ENCODE measurements around the gene NTF3.

NTF3 gene

DNA sequence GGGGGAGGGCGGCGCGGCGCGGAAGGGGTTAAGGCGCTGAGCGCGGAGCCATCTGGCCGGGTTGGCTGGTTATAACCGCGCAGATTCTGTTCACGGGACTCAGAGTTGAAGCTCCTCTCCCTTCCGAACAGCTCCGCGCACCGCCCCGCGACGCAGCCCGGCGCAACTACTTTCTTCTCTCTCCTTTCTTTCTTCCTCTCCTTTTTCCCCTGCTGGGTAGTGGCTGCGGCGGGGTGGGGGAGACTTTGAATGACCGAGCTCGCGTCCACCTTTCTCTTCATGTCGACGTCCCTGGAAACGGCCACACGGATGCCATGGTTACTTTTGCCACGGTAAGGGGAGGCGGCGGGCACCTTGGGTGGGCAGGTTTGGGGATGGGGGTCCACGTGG lies at the start of gene NTF3:
Gene NTF3 (plus strand): TSS at position 98 of the 390 bp plus-strand sequence. CDS start 217 bp downstream, at position 315.
- DNase-seq, result peak; percentile 94

DNA sequence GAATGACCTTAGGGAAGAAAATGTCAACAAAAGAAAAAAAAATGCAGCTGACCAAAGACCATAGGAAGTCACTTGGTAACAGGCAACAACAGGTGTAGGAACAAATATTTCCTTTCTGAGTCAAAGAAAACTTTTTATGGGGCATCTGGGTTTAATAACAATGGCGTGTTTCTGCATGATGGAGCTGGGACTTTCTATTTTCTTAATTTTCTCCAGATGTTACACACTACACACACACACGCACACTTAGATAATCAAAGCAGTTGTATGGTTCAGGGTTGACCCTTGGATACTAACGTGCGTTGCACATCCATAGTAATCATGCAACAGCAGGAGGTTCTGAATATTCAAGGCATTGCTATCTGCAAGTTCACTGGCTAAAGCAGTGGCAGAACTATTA lies 47.9 kb upstream of the NTF3 start:
- DNase-seq, result peak; percentile 73

DNA sequence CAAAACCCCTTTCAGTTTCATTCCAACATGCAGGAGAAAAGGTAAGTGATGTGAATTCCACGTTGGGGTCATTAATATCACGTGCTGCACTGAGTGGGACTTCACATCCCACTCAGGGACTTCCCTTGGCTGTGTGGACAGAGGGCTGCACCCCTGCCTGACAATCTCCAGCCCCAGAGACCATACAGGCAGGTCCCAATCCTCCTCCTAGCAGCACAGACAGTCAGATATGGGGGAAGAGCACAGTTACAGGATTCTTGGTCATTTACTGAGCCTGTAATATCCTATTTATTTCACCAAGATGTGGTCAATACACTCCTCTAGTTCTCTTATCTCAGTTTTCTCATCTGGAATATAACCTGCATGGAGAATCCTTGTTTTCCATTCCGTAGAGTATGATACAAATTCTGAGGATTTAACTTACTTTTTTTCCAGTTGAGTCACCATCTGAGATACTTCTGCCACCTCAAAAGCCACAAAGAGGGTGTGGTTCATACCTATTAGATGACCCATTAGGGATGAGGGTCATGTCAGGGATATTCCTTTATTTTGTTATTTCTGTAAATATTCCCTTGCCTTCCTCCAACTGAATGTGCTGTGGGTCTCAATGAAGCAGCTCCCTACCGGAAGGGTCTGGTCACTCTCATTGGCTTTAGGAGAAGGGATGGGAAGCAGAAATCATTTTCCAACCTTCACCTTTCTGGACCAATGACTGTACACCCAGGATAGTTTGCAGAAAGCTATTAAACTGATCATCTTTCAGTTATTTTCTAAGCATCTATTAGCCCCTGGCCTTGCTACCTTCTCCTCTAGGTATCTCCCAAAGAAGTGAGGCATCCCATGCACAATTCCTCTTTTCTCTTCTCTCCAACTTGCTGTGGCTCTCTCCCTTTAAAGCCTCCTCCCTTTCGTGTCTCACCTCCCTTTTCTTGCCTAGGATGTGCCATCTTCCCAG lies 43.0 kb upstream of the NTF3 start:
- DNase-seq, result peak; percentile 58

GRCh38 chr12:5390174-5390799 lies 41.6 kb upstream of the NTF3 start:
- no peak for DNase-seq

- DNase-seq, result peak; percentile 82
Measured at GRCh38 chr12:5391653-5392052, 40.3 kb upstream of the NTF3 start.

DNA sequence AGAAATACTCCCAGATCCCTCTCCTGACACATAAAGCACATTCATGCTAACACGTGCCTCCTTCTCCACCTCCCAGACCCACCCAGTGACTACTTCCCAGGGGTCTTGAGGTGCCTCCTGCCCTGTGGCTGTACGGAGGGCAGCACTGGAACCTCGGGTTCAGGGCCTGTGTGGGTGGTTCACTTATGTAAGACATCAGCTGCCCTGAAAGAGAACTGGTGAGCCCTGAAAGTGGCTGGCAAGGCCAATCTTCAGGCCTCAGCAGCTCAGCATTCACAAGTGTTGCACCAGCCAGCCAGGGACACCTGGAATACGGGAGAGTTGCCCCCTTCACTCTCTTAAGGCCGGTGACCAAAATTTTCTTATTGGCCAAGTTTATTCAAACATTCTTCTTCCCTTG lies 38.9 kb upstream of the NTF3 start:
- DNase-seq, result no peak

- peak; percentile 97 for DNase-seq
Measured at GRCh38 chr12:5395443-5396271, 36.3 kb upstream of the NTF3 start.

DNA sequence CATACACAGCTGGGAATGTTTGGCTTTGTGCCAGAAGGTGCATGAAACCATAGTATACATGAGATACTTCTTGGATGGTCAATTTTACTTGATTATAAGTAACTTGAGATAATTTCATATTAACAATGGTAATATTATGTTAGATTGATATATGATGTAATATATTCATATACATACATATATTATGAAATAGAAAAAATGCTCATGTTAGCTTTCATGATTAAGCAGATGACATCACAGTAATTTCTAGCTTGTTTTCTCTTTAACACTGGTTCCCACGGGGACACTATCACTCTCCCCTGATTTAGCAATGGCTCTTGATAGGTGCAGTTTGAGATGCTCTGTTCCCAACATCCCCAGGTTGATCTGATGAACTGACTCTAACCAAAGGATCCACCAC lies 35.4 kb upstream of the NTF3 start:
- peak; percentile 82 for DNase-seq

- DNase-seq, result no peak
Measured at GRCh38 chr12:5399266-5399665, 32.6 kb upstream of the NTF3 start.

DNA sequence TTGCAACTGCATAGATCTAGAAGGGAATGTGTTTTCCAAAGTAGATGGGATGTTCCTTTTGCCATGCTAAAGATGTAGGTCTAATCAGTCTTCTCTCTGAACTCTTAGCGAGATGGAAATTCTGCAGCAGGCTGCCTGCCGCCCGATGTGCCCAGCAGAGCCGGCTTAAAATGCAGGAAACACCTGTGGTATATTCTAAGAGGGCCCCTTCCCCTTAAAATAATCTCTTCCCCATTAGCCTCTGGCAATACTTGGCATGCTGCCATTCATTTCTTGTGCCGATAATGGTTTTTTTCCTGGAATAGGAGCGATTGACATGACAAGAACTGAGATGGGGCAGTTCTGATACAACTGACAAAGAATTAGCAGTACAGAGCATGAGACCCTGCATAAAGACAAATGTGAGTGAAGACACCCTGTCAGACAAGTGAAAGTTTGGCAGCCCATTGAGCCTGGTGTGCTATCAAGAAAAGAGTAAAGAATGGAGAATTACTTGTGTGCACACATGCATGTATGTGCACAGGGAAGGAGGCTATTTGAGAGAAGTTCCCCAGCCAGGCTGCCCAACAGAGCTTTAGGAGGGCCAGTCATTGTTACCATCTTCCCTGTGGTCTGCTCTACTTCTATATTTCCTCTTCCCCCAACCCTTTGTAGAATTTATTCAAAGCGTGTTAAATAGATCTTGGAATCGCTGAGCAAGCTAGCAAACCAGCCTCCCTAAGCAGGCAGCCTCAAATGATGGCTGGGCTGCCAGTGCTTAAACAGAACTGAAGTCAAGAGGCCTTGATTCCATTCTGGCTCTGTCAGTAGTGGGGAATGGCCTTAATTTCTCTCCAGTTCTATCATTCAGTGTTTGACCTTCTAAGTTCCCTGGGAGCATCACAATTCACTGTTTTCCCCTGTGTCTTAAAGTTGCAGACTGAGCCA lies 29.6 kb upstream of the NTF3 start:
- no peak for DNase-seq

DNA sequence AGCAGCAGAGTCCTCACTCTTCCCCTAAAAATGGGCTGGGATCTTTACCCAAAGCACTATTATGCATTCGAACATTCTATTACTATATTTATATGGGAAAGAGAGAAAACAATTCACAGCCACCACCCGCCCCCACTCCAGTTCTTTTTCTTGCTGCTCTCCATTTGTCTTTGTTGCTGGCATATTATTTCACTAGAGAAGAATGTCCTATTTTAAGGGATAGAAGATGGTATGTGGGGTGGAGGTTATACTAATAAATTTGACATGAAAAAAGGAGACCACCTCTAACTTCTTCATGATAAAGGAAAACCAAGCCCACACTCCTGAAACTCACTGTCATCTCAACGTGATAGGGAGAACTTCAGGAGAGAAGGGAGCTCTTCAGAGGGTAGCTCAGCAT lies 28.5 kb upstream of the NTF3 start:
- no peak for DNase-seq

DNA sequence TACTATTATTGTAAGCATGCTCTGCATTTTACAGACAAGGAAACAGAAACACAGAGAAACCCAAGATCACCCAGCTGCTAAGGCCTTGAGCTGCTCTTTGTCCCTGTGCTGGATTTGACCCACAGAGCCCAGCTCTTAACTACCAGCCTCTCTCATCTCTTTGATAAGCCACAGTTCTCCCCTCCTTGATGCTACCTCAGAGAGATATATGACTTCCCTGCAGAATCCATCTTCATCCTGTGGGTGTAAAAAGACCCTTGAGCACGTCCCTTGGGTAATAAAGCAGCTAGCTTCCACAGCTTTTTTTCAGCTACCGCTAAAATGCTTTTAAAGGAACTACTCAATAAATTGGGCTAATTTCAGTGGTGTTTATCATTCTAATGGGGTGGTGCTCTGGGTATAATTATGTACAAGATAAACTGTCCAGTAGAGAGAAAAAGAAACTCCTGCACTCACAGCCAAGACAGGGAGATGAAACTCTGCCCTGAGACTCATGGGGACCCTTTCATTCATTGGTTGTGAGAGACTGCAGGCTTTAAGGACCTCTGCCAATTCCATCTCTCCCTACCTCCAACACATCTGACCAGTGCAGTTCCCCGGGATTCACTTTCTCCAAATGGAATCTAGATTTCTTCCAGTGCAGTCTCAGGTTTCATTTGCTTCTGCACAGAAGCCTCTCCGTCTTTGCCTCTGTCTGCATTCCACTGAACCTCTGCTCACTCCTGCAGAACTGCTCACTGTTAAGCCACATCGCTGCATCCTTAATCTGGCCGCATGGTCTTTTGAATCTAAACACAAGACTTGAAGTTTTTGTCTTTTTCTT lies 24.7 kb upstream of the NTF3 start:
- no peak for DNase-seq

DNA sequence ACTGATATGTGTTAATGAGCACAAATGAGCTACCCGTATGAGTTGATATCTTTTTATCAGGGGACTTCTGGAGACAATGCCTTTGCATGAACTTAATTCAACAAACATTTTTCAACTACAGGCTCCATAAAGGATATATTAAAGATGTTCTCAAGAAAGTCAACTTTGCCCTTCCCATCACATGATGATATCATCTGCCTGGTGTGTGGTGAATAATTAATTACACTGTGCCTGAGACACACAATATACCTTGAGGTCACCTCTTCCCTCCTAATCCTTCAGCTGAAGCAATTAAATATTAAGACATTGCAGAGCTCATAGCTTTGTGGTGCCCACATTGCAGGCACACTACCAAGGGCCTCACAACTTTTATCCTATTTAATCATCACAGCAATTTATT lies 22.3 kb upstream of the NTF3 start:
- no peak for DNase-seq

DNA sequence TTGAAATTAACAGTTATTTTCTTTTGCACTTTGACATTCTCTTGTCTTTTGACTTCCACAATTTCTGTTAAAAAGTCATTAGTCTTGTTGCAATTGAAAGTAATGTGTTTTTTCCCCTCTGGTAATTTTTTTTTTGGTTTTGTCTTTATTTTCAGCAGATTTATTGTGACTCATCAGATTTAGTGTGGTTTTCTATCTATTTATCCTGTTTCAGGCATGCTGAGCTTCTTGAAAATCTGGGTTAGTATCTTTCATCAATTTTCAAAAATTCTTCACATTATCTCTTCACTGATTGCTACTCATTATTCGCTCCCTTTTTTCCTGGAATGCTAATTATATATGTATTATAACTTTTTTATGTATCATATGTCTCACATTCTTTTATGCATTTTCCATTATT lies 15.3 kb upstream of the NTF3 start:
- no peak for DNase-seq

DNA sequence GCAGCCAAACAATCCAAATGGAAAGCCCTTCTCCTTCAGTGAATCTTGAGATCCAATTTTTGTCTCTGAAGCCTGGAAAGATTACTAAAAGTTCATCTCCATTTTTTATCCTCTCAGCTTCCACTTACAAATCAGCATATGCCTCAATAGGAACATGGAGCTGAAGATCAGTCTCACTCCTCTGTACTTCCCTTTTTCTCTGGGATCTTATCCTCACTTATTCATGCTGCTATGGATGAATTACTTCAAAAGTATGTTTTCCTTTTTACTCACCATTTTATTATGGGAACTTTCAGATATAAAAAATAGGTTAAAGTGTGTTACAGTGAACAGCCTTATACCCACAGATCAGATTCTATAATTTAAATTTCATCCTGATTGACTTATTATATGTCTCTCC lies 14.4 kb upstream of the NTF3 start:
- DNase-seq, result no peak

GRCh38 chr12:5428332-5429221 lies 3.3 kb upstream of the NTF3 start:
- peak; percentile 88 for DNase-seq

GRCh38 chr12:5429741-5430557 lies 2.0 kb upstream of the NTF3 start:
- DNase-seq, result no peak

GRCh38 chr12:5430641-5431603 lies 986 bp upstream of the NTF3 start:
- peak; percentile 83 for DNase-seq

Measured in DMS53 (cell line).